ENCODE data around the gene CCDC182. TPM values are rescaled to one million over a fixed set of nuclear protein-coding genes. Genes with fewer than 3 reads are reported as not detected.

The CCDC182 gene
- total and polyA plus RNA-seq, 2 donors from 2014 or later = not detected

- no peaks in the 10 kb centered on the region for H3K27me3 ChIP-seq (ENCODE audit: control insufficient read depth, insufficient read depth, low read length)
- TF ChIP-seq CTCF (IDR thresholded peaks at IDR 0.05; ENCODE audit: borderline replicate concordance, extremely low read depth, insufficient read depth) = no peak
- H3K27ac ChIP-seq (ENCODE audit: low read depth in 2 of 2, low read length in 2 of 2) = no peak overlapping the region
- no peak overlapping the region for H3K4me3 ChIP-seq (ENCODE audit: low read length in 3 of 3)
- peaks cover 0 to 4% (median 0%) of the 10 kb centered on the region in 3 donors for H3K4me1 ChIP-seq (ENCODE audit: control insufficient read depth in 2 of 3, insufficient read depth in 2 of 3, low read depth in 1 of 3, low read length in 3 of 3)
- no peaks in the 10 kb centered on the region for H3K36me3 ChIP-seq (ENCODE audit: control insufficient read depth in 2 of 3, insufficient read depth in 3 of 3, low read length in 3 of 3)
- DNase-seq = no peak
- no peak overlapping the region for H3K9ac ChIP-seq (ENCODE audit: low read length in 3 of 3)
- no peaks in the 10 kb centered on the region for H3K9me3 ChIP-seq (ENCODE audit: control insufficient read depth in 2 of 3, insufficient read depth in 1 of 3, low read length in 3 of 3)
- FAIRE-seq = no peak
- intact Hi-C loops (cut with DNase I) = no loop called here
Measured at GRCh38 chr17:57779706-57780105, 34.6 kb upstream of the CCDC182 start.

GRCh38 chr17:57778306-57778705, 33.2 kb upstream of the CCDC182 start:
- intact Hi-C loops (cut with DNase I) = no loop called here
- TF ChIP-seq CTCF (IDR thresholded peaks at IDR 0.05; ENCODE audit: borderline replicate concordance, extremely low read depth, insufficient read depth) = no peak
- no peak overlapping the region for H3K9ac ChIP-seq (ENCODE audit: low read length in 3 of 3)
- no peak overlapping the region for H3K4me3 ChIP-seq (ENCODE audit: low read length in 3 of 3)
- H3K9me3 ChIP-seq (ENCODE audit: control insufficient read depth in 2 of 3, insufficient read depth in 1 of 3, low read length in 3 of 3) = no peaks in the 10 kb centered on the region
- FAIRE-seq = no peak
- peaks cover 0 to 4% (median 0%) of the 10 kb centered on the region in 3 donors for H3K4me1 ChIP-seq (ENCODE audit: control insufficient read depth in 2 of 3, insufficient read depth in 2 of 3, low read depth in 1 of 3, low read length in 3 of 3)
- no peak for DNase-seq
- H3K36me3 ChIP-seq (ENCODE audit: control insufficient read depth in 2 of 3, insufficient read depth in 3 of 3, low read length in 3 of 3) = no peaks in the 10 kb centered on the region
- H3K27me3 ChIP-seq (ENCODE audit: control insufficient read depth, insufficient read depth, low read length) = no peaks in the 10 kb centered on the region
- no peak overlapping the region for H3K27ac ChIP-seq (ENCODE audit: low read depth in 2 of 2, low read length in 2 of 2)

- Histone ChIP-seq H3K9me3 (ENCODE audit: control insufficient read depth in 2 of 3, insufficient read depth in 1 of 3, low read length in 3 of 3) (no peaks in the 10 kb centered on the region), H3K27me3 (ENCODE audit: control insufficient read depth, insufficient read depth, low read length) (no peaks in the 10 kb centered on the region), H3K9ac (ENCODE audit: low read length in 3 of 3) (no peak overlapping the region), H3K4me1 (ENCODE audit: control insufficient read depth in 2 of 3, insufficient read depth in 2 of 3, low read depth in 1 of 3, low read length in 3 of 3) (no peaks in the 10 kb centered on the region), H3K36me3 (ENCODE audit: control insufficient read depth in 2 of 3, insufficient read depth in 3 of 3, low read length in 3 of 3) (no peaks in the 10 kb centered on the region), H3K4me3 (ENCODE audit: low read length in 3 of 3) (no peak overlapping the region), H3K27ac (ENCODE audit: low read depth in 2 of 2, low read length in 2 of 2) (no peak overlapping the region)
- no peak for FAIRE-seq
- no peak for TF ChIP-seq CTCF (IDR thresholded peaks at IDR 0.05; ENCODE audit: borderline replicate concordance, extremely low read depth, insufficient read depth)
- intact Hi-C loops (cut with DNase I) = no loop called here
- DNase-seq = no peak
Measured at GRCh38 chr17:57776366-57776765, 31.3 kb upstream of the CCDC182 start.

GRCh38 chr17:57774872-57775271, 29.8 kb upstream of the CCDC182 start:
- Histone ChIP-seq H3K4me1 (ENCODE audit: control insufficient read depth in 2 of 3, insufficient read depth in 2 of 3, low read depth in 1 of 3, low read length in 3 of 3) (no peaks in the 10 kb centered on the region), H3K27ac (ENCODE audit: low read depth in 2 of 2, low read length in 2 of 2) (no peak overlapping the region), H3K27me3 (ENCODE audit: control insufficient read depth, insufficient read depth, low read length) (no peaks in the 10 kb centered on the region), H3K4me3 (ENCODE audit: low read length in 3 of 3) (no peak overlapping the region), H3K9me3 (ENCODE audit: control insufficient read depth in 2 of 3, insufficient read depth in 1 of 3, low read length in 3 of 3) (no peaks in the 10 kb centered on the region), H3K36me3 (ENCODE audit: control insufficient read depth in 2 of 3, insufficient read depth in 3 of 3, low read length in 3 of 3) (no peaks in the 10 kb centered on the region), H3K9ac (ENCODE audit: low read length in 3 of 3) (no peak overlapping the region)
- TF ChIP-seq CTCF (IDR thresholded peaks at IDR 0.05; ENCODE audit: borderline replicate concordance, extremely low read depth, insufficient read depth) = no peak
- DNase-seq (no peak), FAIRE-seq (no peak)
- intact Hi-C loops (cut with DNase I) = no loop called here
